HG02571 (cell line): ENCODE data around the gene BAZ2A.
A peak's percentile ranks its signal among the peaks of the same experiment; 100 is the strongest.

ENCODE experiments used
- ATAC-seq: cut with Tn5 transposase; IDR thresholded peaks from one replicate; pipeline ENCODE4 v1.9.1; 2021; ENCODE audit warnings: mild to moderate bottlenecking, moderate library complexity; ENCODE audit not compliant: unreplicated experiment

Gene BAZ2A

GRCh38 chr12:56635806-56636674 lies 5.9 kb upstream of the BAZ2A start:
- peak; percentile 39 for ATAC-seq

- peak; percentile 18 for ATAC-seq
Observed at GRCh38 chr12:56634837-56635791, 5.0 kb upstream of the BAZ2A start.

- ATAC-seq = no peak
Observed at GRCh38 chr12:56634242-56634836, 4.2 kb upstream of the BAZ2A start.

GRCh38 chr12:56633468-56634241 lies 3.5 kb upstream of the BAZ2A start:
- no peak for ATAC-seq

- ATAC-seq = no peak
Observed at GRCh38 chr12:56632701-56633467, 2.8 kb upstream of the BAZ2A start.

- ATAC-seq = peak; percentile 24
Observed at GRCh38 chr12:56631790-56632700, 1.9 kb upstream of the BAZ2A start.

- ATAC-seq = no peak
Observed at GRCh38 chr12:56629459-56630179, 507 bp downstream of the BAZ2A start.

- ATAC-seq = no peak
Observed at GRCh38 chr12:56628671-56629458, 1.3 kb downstream of the BAZ2A start.

GRCh38 chr12:56626701-56627100 lies 3.4 kb downstream of the BAZ2A start:
- ATAC-seq = no peak

GRCh38 chr12:56622535-56622934 lies 7.6 kb downstream of the BAZ2A start:
- no peak for ATAC-seq

GRCh38 chr12:56616925-56617324 lies 13.2 kb downstream of the BAZ2A start:
- ATAC-seq = no peak

GRCh38 chr12:56616244-56616643 lies 13.9 kb downstream of the BAZ2A start:
- ATAC-seq = no peak

- ATAC-seq = no peak
Observed at GRCh38 chr12:56614627-56615026, 15.5 kb downstream of the BAZ2A start.

- no peak for ATAC-seq
Observed at GRCh38 chr12:56604355-56604754, 25.8 kb downstream of the BAZ2A start.

GRCh38 chr12:56602239-56602638 lies 27.9 kb downstream of the BAZ2A start:
- no peak for ATAC-seq

GRCh38 chr12:56601503-56601902 lies 28.6 kb downstream of the BAZ2A start:
- ATAC-seq = no peak

- no peak for ATAC-seq
Observed at GRCh38 chr12:56600753-56601152, 29.4 kb downstream of the BAZ2A start.
